Fibroblast of lung (primary cell): Measurements from ENCODE around the gene FUBP3.

Experiments used
- CTCF ChIP-seq, 2 donors: IDR thresholded peaks in 1 of 2; conservative IDR thresholded peaks in 1 of 2; 1 replicate in 1 of 2; 2 replicates in 1 of 2; pipeline ENCODE4 v1.5.1; 2011 to 2012; ENCODE audit warnings: low read length in 2 of 2, control low read depth in 1 of 2, inconsistent platforms in 1 of 2, low read depth in 1 of 2, mild to moderate bottlenecking in 1 of 2
- EZH2 ChIP-seq: IDR thresholded peaks from 2 replicates; pipeline ENCODE4 v1.5.1; 2012; ENCODE audit warnings: low read length, control low read depth, mild to moderate bottlenecking; ENCODE audit errors: missing control alignments

DNA sequence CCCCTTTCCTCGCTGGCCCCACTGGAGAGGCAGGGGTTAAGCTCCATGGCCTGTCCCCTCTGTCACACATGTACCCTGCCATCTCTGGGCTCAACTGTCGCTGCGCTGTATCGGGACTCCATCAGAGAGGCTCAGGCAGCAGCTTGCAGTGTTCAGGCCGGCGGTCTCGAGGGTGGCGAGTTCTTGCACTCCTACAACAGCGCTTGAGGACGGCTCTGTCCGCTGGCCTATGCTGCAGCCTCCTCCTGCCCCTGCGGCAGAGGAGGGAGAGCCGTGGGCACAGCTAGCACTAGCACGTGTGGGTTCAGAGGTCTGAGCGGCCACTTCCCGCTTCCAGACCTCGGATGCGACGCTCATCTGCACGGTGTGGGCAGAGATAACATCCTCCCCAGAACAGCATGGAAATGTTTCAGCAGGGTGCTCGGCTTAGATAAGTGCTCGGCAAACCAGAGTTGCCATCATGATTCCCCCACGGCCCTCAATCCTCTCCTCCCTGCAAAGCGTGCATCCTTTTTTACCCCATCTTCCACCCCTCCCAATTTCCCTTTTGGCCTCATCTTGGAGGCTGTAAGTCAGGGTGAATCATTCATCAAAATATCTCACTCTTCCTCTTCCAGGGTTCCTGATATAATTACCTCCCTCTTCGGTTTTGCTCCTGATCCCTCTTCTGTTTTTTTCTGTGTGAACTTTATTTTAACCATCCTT, 41.9 kb upstream of the FUBP3 start:
- TF ChIP-seq CTCF (conservative IDR thresholded peaks at IDR 0.05 in 1 of 2, IDR thresholded peaks at IDR 0.05 in 1 of 2; ENCODE audit: low read depth in 1 of 2, low read length in 2 of 2) (no peak), EZH2 (peak; percentile 53)
